ENCODE data around the gene FAM240B.

Gene FAM240B

GRCh38 chr9:38670542-38671371 is 49.2 kb downstream of the FAM240B start:
- TF ChIP-seq CEBPB (IDR thresholded peaks at IDR 0.05): no peak
- TF ChIP-seq NFIC (IDR thresholded peaks at IDR 0.05): no peak
- no peak for TF ChIP-seq EP300 (IDR thresholded peaks at IDR 0.05; ENCODE audit: borderline replicate concordance)
- TF ChIP-seq TEAD4 (IDR thresholded peaks at IDR 0.05): no peak

- TF ChIP-seq YY1 (IDR thresholded peaks at IDR 0.05; ENCODE audit: low read depth): no peak
- no peak for TF ChIP-seq REST (IDR thresholded peaks at IDR 0.05; ENCODE audit: low read depth)
- no peak for TF ChIP-seq FOXM1 (IDR thresholded peaks at IDR 0.05; ENCODE audit: borderline replicate concordance, low read depth)
- no peak for TF ChIP-seq TCF12 (IDR thresholded peaks at IDR 0.05; ENCODE audit: low read depth)
- TF ChIP-seq USF1 (IDR thresholded peaks at IDR 0.05): no peak
- TF ChIP-seq RAD21 (IDR thresholded peaks at IDR 0.05; ENCODE audit: low read depth): no peak
- no peak for TF ChIP-seq EP300 (IDR thresholded peaks at IDR 0.05; ENCODE audit: borderline replicate concordance)
- TF ChIP-seq EGR1 (IDR thresholded peaks at IDR 0.05): no peak
- no peak for TF ChIP-seq TEAD4 (IDR thresholded peaks at IDR 0.05)
- TF ChIP-seq CREB1 (IDR thresholded peaks at IDR 0.05; ENCODE audit: low read depth): no peak
- no peak for TF ChIP-seq CEBPB (IDR thresholded peaks at IDR 0.05)
- TF ChIP-seq NFIC (IDR thresholded peaks at IDR 0.05): no peak
- TF ChIP-seq ZBTB7A (IDR thresholded peaks at IDR 0.05; ENCODE audit: low read depth): no peak
- no peak for TF ChIP-seq TAF1 (IDR thresholded peaks at IDR 0.05; ENCODE audit: low read depth)
- no peak for TF ChIP-seq MAX (IDR thresholded peaks at IDR 0.05)
Observed at GRCh38 chr9:38668791-38669466, 51.0 kb downstream of the FAM240B start.

GRCh38 chr9:38662763-38663593 is 57.0 kb downstream of the FAM240B start:
- TF ChIP-seq EP300 (IDR thresholded peaks at IDR 0.05; ENCODE audit: borderline replicate concordance) (no peak), RAD21 (IDR thresholded peaks at IDR 0.05; ENCODE audit: low read depth) (peak; percentile 73)

- TF ChIP-seq YY1 (IDR thresholded peaks at IDR 0.05; ENCODE audit: low read depth) (no peak), ZBTB7A (IDR thresholded peaks at IDR 0.05; ENCODE audit: low read depth) (no peak), TEAD4 (IDR thresholded peaks at IDR 0.05) (no peak), REST (IDR thresholded peaks at IDR 0.05; ENCODE audit: low read depth) (no peak), MAX (IDR thresholded peaks at IDR 0.05) (no peak), NFIC (IDR thresholded peaks at IDR 0.05) (no peak), FOXM1 (IDR thresholded peaks at IDR 0.05; ENCODE audit: borderline replicate concordance, low read depth) (no peak), EGR1 (IDR thresholded peaks at IDR 0.05) (no peak), CEBPB (IDR thresholded peaks at IDR 0.05) (no peak), TAF1 (IDR thresholded peaks at IDR 0.05; ENCODE audit: low read depth) (no peak), EP300 (IDR thresholded peaks at IDR 0.05; ENCODE audit: borderline replicate concordance) (no peak), CREB1 (IDR thresholded peaks at IDR 0.05; ENCODE audit: low read depth) (no peak), USF1 (IDR thresholded peaks at IDR 0.05) (no peak), RAD21 (IDR thresholded peaks at IDR 0.05; ENCODE audit: low read depth) (no peak)
Observed at GRCh38 chr9:38659538-38659937, 60.4 kb downstream of the FAM240B start.

GRCh38 chr9:38656896-38657295 is 63.0 kb downstream of the FAM240B start:
- TF ChIP-seq CEBPB (IDR thresholded peaks at IDR 0.05): no peak
- TF ChIP-seq TCF12 (IDR thresholded peaks at IDR 0.05; ENCODE audit: low read depth): no peak
- no peak for TF ChIP-seq CREB1 (IDR thresholded peaks at IDR 0.05; ENCODE audit: low read depth)
- TF ChIP-seq TAF1 (IDR thresholded peaks at IDR 0.05; ENCODE audit: low read depth): no peak
